SK-N-SH (cell line): ENCODE measurements around the gene KCTD12.

Source experiments
- CTCF ChIP-seq: fragments of 200-600 bp; sonication (generic); IDR thresholded peaks from 2 replicates; pipeline ENCODE4 v1.6.1; 2017; ENCODE audit warnings: antibody characterized with exemption, mild to moderate bottlenecking, moderate library complexity
- EP300 ChIP-seq, 2 experiments: IDR thresholded peaks; 2 replicates each; pipeline versions ENCODE4 v1.4.0 to v1.6.1; 2012; ENCODE audit warnings: borderline replicate concordance in 1 of 2, low read depth in 1 of 2, low read length in 1 of 2
- JUND ChIP-seq: IDR thresholded peaks from 2 replicates; pipeline ENCODE4 v1.4.0; 2012
- MAX ChIP-seq: IDR thresholded peaks from 2 replicates; pipeline ENCODE4 v1.4.0; 2012; ENCODE audit warnings: low read depth
- MXI1 ChIP-seq: IDR thresholded peaks from 2 replicates; pipeline ENCODE4 v1.6.1; 2012; ENCODE audit warnings: mild to moderate bottlenecking, low read depth, low read length, improper control_type of control experiment
- POLR2AphosphoS5 ChIP-seq: IDR thresholded peaks from 2 replicates; pipeline ENCODE4 v1.6.1; 2012; ENCODE audit warnings: low read depth, low read length
- RFX5 ChIP-seq: IDR thresholded peaks from 2 replicates; pipeline ENCODE4 v1.6.1; 2012; ENCODE audit warnings: mild to moderate bottlenecking, improper control_type of control experiment, low read length
- RXRA ChIP-seq: IDR thresholded peaks from 2 replicates; pipeline ENCODE4 v1.4.0; 2012; ENCODE audit warnings: low read depth, mild to moderate bottlenecking, borderline replicate concordance
- TAF1 ChIP-seq: IDR thresholded peaks from 2 replicates; pipeline ENCODE4 v1.6.1; 2012; ENCODE audit warnings: low read depth, mild to moderate bottlenecking, low read length, moderate library complexity, borderline replicate concordance
- TCF12 ChIP-seq: IDR thresholded peaks from 2 replicates; pipeline ENCODE4 v1.4.0; 2012
- ZBTB33 ChIP-seq: IDR thresholded peaks from 2 replicates; pipeline ENCODE4 v1.4.0; 2012; ENCODE audit warnings: low read depth, borderline replicate concordance

- TF ChIP-seq JUND, result no peak
- no peak for TF ChIP-seq ZBTB33
- TF ChIP-seq CTCF, result no peak
- no peak for TF ChIP-seq RFX5
- TF ChIP-seq POLR2AphosphoS5, result no peak
- no peak for TF ChIP-seq TCF12
- no peak for TF ChIP-seq MAX
- TF ChIP-seq TAF1, result no peak
- TF ChIP-seq RXRA, result no peak
- no peak for TF ChIP-seq EP300 (IDR thresholded peaks at IDR 0.05; ENCODE audit: borderline replicate concordance in 1 of 2, low read depth in 1 of 2, low read length in 1 of 2)
- TF ChIP-seq MXI1, result no peak
Observed at GRCh38 chr13:76846363-76846762, 39.8 kb downstream of the KCTD12 start.
